ENCODE measurements around the gene ADCYAP1R1. TPM values are rescaled to one million over a fixed set of nuclear protein-coding genes. Genes with fewer than 3 reads are reported as not detected.

Gene ADCYAP1R1
- total RNA-seq, 2 experiments from 2014 or later = not detected

GRCh38 chr7:31100445-31100844 lies 48.3 kb downstream of the ADCYAP1R1 start:
- H3K79me2 ChIP-seq (ENCODE audit: insufficient read depth, low read depth, low read length) = no peaks in the 10 kb centered on the region
- no peaks in the 10 kb centered on the region for H3K9me3 ChIP-seq (ENCODE audit: low read length)
- no peak for DNase-seq (ENCODE audit: low spot score)
- no peak overlapping the region for H3K27ac ChIP-seq (ENCODE audit: low read depth, low read length, poor library complexity, severe bottlenecking)
- H3K4me2 ChIP-seq (ENCODE audit: low read length) = no peak overlapping the region
- H3K9me2 ChIP-seq (ENCODE audit: insufficient read depth, low read length) = no peaks in the 10 kb centered on the region
- POLR2A ChIA-PET = no interaction called here
- no peaks in the 10 kb centered on the region for H3K36me3 ChIP-seq (ENCODE audit: insufficient read depth, low read length)
- no peak overlapping the region for H3K4me3 ChIP-seq (ENCODE audit: low read depth, low read length, poor library complexity, severe bottlenecking)
- no peak overlapping the region for H2AFZ ChIP-seq (ENCODE audit: low read length)
- CTCF ChIA-PET (ENCODE audit: unreplicated experiment) = no interaction called here
- no TSS peak for BruUV-seq (replicated peaks)
- TF ChIP-seq EZH2phosphoT487 (IDR thresholded peaks at IDR 0.05; ENCODE audit: borderline replicate concordance, low read depth, low read length) (no peak), CTCF (conservative IDR thresholded peaks at IDR 0.05; ENCODE audit: low read length) (no peak)
- no peaks in the 10 kb centered on the region for H4K20me1 ChIP-seq (ENCODE audit: insufficient read depth, low read length)
- intact Hi-C loops (cut with micrococcal nuclease; ENCODE audit: unreplicated experiment) = no loop called here
- no peaks in the 10 kb centered on the region for H3K4me1 ChIP-seq (ENCODE audit: insufficient read depth, low read length, poor library complexity, severe bottlenecking)

- DNase-seq (ENCODE audit: low spot score) = no peak
- Histone ChIP-seq H3K27ac (ENCODE audit: low read depth, low read length, poor library complexity, severe bottlenecking) (no peak overlapping the region), H3K79me2 (ENCODE audit: insufficient read depth, low read depth, low read length) (no peaks in the 10 kb centered on the region), H3K36me3 (ENCODE audit: insufficient read depth, low read length) (no peaks in the 10 kb centered on the region), H3K4me1 (ENCODE audit: insufficient read depth, low read length, poor library complexity, severe bottlenecking) (no peaks in the 10 kb centered on the region), H3K4me2 (ENCODE audit: low read length) (no peak overlapping the region), H2AFZ (ENCODE audit: low read length) (no peak overlapping the region), H4K20me1 (ENCODE audit: insufficient read depth, low read length) (no peaks in the 10 kb centered on the region), H3K9me3 (ENCODE audit: low read length) (no peaks in the 10 kb centered on the region), H3K9me2 (ENCODE audit: insufficient read depth, low read length) (no peaks in the 10 kb centered on the region), H3K4me3 (ENCODE audit: low read depth, low read length, poor library complexity, severe bottlenecking) (no peak overlapping the region)
- POLR2A ChIA-PET = interaction anchor here (1.0 kb wide), 1 partner anchor 12 kb away, joined by 4 read pairs; no protein-coding TSS in a partner anchor
- no TSS peak for BruUV-seq (replicated peaks)
- intact Hi-C loops (cut with micrococcal nuclease; ENCODE audit: unreplicated experiment) = no loop called here
- TF ChIP-seq CTCF (conservative IDR thresholded peaks at IDR 0.05; ENCODE audit: low read length) (no peak), EZH2phosphoT487 (IDR thresholded peaks at IDR 0.05; ENCODE audit: borderline replicate concordance, low read depth, low read length) (no peak)
- CTCF ChIA-PET (ENCODE audit: unreplicated experiment) = interaction anchor here (1.2 kb wide), 1 partner anchor 22 kb away, joined by 4 read pairs; no protein-coding TSS in a partner anchor
Observed at GRCh38 chr7:31100871-31101270, 48.8 kb downstream of the ADCYAP1R1 start.

GRCh38 chr7:31101544-31101943 lies 49.4 kb downstream of the ADCYAP1R1 start:
- Histone ChIP-seq H3K79me2 (ENCODE audit: insufficient read depth, low read depth, low read length) (no peaks in the 10 kb centered on the region), H3K4me1 (ENCODE audit: insufficient read depth, low read length, poor library complexity, severe bottlenecking) (no peaks in the 10 kb centered on the region), H3K27ac (ENCODE audit: low read depth, low read length, poor library complexity, severe bottlenecking) (no peak overlapping the region), H3K4me2 (ENCODE audit: low read length) (no peak overlapping the region), H3K9me3 (ENCODE audit: low read length) (no peaks in the 10 kb centered on the region), H3K36me3 (ENCODE audit: insufficient read depth, low read length) (no peaks in the 10 kb centered on the region), H2AFZ (ENCODE audit: low read length) (no peak overlapping the region), H4K20me1 (ENCODE audit: insufficient read depth, low read length) (no peaks in the 10 kb centered on the region), H3K9me2 (ENCODE audit: insufficient read depth, low read length) (no peaks in the 10 kb centered on the region), H3K4me3 (ENCODE audit: low read depth, low read length, poor library complexity, severe bottlenecking) (no peak overlapping the region)
- intact Hi-C loops (cut with micrococcal nuclease; ENCODE audit: unreplicated experiment) = no loop called here
- no TSS peak for BruUV-seq (replicated peaks)
- TF ChIP-seq EZH2phosphoT487 (IDR thresholded peaks at IDR 0.05; ENCODE audit: borderline replicate concordance, low read depth, low read length) (no peak), CTCF (conservative IDR thresholded peaks at IDR 0.05; ENCODE audit: low read length) (no peak)
- POLR2A ChIA-PET = interaction anchor here (0.5 to 1.0 kb wide), 3 partner anchors 12 to 1223 kb away, joined by 3 to 4 read pairs (median 3); no protein-coding TSS in a partner anchor
- no peak for DNase-seq (ENCODE audit: low spot score)
- CTCF ChIA-PET (ENCODE audit: unreplicated experiment) = interaction anchor here (1.2 kb wide), 1 partner anchor 21 kb away, joined by 4 read pairs; no protein-coding TSS in a partner anchor

Measured in OCI-LY7 (cell line).